GM12892 (cell line): ENCODE measurements around the gene SLC12A6.

Source experiments
- POLR2A ChIP-seq: IDR thresholded peaks from 2 replicates; pipeline ENCODE4 v1.6.1; 2011; ENCODE audit warnings: low read depth, low read length, control low read depth
- TAF1 ChIP-seq: IDR thresholded peaks from 2 replicates; pipeline ENCODE4 v1.6.1; 2011; ENCODE audit warnings: low read depth, mild to moderate bottlenecking, control low read depth, low read length, borderline replicate concordance

DNA sequence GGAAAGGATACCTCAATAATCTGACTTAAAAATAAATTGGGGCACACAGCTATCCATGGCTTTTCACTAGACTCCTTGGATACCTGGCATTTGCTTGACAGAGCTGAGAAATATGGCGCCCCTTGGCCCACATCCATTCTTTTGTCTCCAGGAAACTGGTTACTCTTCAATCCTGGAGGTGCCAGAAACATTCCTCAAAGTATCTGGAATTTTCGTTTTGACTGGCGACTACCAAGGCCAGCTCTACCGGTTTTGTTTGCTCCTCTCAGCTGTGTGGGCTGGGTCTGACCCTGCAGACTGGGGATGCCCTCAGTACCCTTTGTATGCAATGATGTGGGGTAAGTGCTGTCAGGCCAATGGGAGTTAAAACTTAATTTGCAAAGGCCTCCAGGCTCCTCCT lies 154.6 kb downstream of the SLC12A6 start:
- TF ChIP-seq TAF1 (no peak), POLR2A (no peak)
